HAP-1 (cell line): ENCODE results near the gene KRTAP10-9.
"Not testable (repeated sequence)": the region's sequence is repeated elsewhere in the genome, so short reads cannot be mapped to it uniquely, and the experiment has no call there.

Experiments used
- DNase-seq, 2 experiments: peaks; one replicate each; pipeline ENCODE4 v3.0.0-alpha.2; 2016 to 2020; ENCODE audit warnings: low spot score in 2 of 2
- H3K27me3 ChIP-seq: fragments of 250-450 bp; sonication (Bioruptor Pico); 2 replicates; pipeline ENCODE4 v1.5.1; 2020; ENCODE audit warnings: low read depth, mild to moderate bottlenecking, moderate library complexity
- H3K36me3 ChIP-seq: fragments of 250-450 bp; sonication (Bioruptor Pico); replicated peaks from 2 replicates; pipeline ENCODE4 v1.5.1; 2020; ENCODE audit warnings: mild to moderate bottlenecking
- H3K4me1 ChIP-seq: fragments of 250-450 bp; sonication (Bioruptor Pico); 2 replicates; pipeline ENCODE4 v1.5.1; 2020; ENCODE audit warnings: mild to moderate bottlenecking
- H3K4me3 ChIP-seq: fragments of 250-450 bp; sonication (Bioruptor Pico); 2 replicates; pipeline ENCODE4 v1.5.1; 2020; ENCODE audit warnings: mild to moderate bottlenecking, moderate library complexity
- H3K9me3 ChIP-seq: fragments of 250-450 bp; sonication (Bioruptor Pico); 2 replicates; pipeline ENCODE4 v1.5.1; 2020; ENCODE audit warnings: mild to moderate bottlenecking, moderate library complexity
- in situ Hi-C: fragments of 300-500 bp; cut with MboI; formaldehyde crosslinking; loops from 3 replicates; pipeline ENCODE4 v1.14.3; 2020; ENCODE audit warnings: low sequenced_read_pairs, inconsistent platforms, mixed read lengths

The KRTAP10-9 gene, protein sequence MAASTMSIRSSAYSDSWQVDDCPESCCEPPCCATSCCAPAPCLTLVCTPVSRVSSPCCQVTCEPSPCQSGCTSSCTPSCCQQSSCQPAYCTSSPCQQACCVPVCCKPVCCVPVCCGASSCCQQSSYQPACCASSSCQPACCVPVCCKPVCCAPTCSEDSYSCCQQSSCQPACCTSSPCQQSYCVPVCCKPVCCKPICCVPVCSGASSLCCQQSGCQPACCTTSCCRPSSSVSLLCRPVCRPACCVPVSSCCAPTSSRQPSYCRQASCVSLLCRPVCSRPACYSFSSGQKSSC

DNA sequence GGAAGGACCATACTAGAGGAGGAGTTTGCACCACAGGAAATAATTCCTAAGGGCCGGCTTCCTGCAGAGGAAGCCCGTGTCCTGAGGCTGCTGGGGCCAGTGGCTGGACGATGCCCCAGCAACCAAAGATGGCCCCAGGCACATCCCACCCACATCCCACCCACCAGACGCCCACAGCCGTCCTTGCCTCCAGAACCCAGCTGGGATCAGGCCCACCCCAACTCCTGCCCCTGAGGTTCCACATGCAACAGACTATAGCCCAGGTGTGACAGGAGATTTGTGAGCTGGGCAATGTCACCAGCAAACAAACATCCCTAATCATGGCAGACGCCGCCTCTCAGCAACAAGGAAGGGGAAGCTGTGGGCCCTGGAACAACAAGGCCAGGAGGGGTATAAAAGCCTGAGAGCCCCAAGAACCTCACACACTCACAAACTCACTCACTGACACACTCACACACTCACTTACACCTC lies at the start of gene KRTAP10-9:
Gene KRTAP10-9 (plus strand): TSS at position 421 of the 471 bp plus-strand sequence. CDS start 79 bp downstream, outside the sequence.
- Histone ChIP-seq H3K36me3 (no peaks in the 10 kb centered on the region), H3K9me3 (no peaks in the 10 kb centered on the region; the same call in 1 of the 2 replicates), H3K4me1 (no peaks in the 10 kb centered on the region), H3K27me3 (no peaks in the 10 kb centered on the region), H3K4me3 (no peak within 1 kb of the TSS)
- in situ Hi-C loops = no loop called here
- DNase-seq = no peak

DNA sequence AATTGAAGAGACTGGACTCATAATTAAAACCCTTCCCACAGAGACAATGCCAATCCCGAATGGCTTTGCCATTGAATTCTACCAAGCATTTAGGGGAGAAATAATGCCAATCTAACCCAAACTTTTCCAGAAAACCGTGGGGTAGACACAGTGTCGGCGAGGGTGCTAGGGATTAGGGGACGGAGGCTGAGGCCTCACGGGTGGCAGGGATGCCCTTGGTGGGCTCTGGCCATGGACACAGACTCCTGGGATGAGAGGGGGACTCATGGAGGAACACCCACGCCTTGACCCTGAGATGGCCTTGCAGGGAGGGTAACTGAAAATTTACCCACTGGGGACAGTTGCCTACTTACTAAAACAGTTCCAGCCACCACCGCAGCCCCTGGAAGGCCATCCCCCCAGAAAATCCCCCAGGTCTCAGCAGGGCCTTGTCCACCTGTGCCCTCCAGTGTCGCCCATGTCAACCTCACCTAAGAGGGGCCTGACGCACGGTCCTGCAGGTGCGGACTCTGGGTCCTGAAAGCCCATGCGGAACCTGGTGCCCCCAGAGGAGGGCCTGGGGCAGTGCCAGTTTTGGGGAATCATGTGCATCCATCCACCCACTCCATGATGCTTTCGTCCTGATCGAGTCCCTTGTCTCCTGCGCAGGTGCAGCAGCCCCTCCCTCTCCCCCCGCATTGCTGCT lies 48.4 kb upstream of the KRTAP10-9 start:
- Histone ChIP-seq H3K4me3 (no peak overlapping the region), H3K9me3 (peaks cover 4% of the 10 kb centered on the region; the same call in 1 of the 2 replicates), H3K4me1 (no peaks in the 10 kb centered on the region), H3K27me3 (no peaks in the 10 kb centered on the region), H3K36me3 (no peaks in the 10 kb centered on the region)
- DNase-seq = no peak
- in situ Hi-C loops = no loop called here

DNA sequence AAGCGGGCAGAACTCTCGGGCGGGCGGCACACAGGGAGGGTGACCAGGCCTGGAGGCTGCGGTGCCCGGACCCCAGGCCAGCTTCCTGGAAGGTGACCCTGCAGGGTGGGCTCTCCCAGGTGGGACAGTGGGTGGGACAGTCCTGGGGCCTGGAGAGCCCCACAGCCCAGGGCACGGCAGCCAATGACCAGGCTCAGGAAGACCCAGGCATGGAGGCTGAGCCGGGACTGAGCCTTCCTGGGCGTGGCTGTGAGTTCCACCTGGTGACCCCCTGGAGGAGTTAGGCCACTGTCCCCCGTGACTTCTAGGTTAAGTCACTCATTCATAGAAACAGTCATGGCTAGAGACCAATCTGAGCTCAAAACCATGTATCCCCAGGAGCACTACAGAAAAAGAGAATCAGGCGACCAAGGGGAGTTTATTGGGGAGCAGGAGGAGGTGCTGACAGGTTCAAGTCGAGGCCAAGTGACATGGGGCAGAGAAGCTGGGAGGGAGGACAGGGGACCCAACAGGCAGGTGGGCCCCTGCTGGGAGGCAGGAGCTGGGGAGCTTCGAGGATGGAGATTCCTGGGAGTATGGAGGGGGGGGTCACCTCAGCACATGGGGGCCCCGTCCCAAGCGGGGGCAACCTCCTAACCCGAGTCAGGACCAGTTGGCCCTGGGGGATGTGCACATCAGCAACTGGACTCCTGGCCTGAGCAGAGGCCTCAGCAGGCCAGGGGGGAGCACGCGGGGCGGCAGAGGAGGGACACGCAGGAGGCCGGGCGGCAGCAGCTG lies 47.6 kb upstream of the KRTAP10-9 start:
- Histone ChIP-seq H3K4me1 (no peaks in the 10 kb centered on the region), H3K27me3 (no peaks in the 10 kb centered on the region), H3K36me3 (no peaks in the 10 kb centered on the region), H3K4me3 (no peak overlapping the region), H3K9me3 (peaks cover 4% of the 10 kb centered on the region; the same call in 1 of the 2 replicates)
- no peak for DNase-seq
- in situ Hi-C loops = no loop called here

DNA sequence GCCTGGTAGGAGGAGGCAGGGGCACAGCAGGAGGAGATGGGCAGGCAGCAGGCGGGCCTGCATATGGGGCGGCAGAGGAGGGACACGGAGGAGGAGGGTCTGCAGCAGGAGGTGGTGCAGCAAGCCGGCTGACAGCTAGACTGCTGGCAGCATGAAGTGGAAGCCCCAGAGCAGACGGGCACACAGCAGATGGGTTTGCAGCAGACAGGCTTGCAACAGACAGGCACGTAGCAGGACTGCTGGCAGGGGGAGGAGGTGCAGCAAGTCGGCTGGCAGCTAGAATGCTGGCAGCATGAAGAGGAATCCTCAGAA lies 47.1 kb upstream of the KRTAP10-9 start:
- in situ Hi-C loops = no loop called here
- H3K27me3 ChIP-seq = no peaks in the 10 kb centered on the region
- H3K36me3 ChIP-seq = no peaks in the 10 kb centered on the region
- DNase-seq = no peak
- no peak overlapping the region for H3K4me3 ChIP-seq
- H3K9me3 ChIP-seq = peaks cover 4% of the 10 kb centered on the region; the same call in 1 of the 2 replicates
- H3K4me1 ChIP-seq = no peaks in the 10 kb centered on the region

DNA sequence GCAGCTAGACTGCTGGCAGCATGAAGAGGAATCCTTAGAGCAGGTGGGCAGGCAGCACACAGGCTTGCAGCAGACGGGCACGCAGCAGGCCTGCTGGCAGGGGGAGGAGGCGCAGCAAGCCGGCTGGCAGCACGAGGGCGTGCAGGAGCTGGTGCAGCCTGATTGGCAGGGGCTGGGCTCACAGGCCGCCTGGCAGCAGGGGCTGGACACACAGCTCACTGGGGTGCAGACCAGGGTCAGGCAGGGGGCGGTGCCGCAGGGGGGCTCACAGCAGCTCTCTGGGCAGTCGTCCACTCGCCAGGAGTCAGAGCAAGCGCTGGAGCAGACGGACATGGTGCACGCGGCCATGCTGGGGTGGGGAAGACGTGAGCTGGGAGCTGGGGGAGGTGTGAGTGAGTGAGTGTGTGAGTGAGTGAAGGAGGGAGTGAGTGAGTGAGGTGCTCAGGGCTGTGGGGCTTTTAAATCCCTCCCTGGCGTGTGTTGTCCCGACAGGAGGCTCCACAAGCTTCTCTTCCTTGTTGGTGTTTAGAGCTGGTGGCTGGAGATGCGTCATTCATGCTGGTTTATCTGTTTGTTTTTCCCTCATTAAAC lies 46.6 kb upstream of the KRTAP10-9 start, which contains the start of gene KRTAP10-5:
Gene KRTAP10-5 (minus strand): TSS at position 374 of the 591 bp plus-strand sequence. CDS start 26 bp downstream, at position 348.
- H3K4me3 ChIP-seq, H3K36me3 ChIP-seq, H3K27me3 ChIP-seq, H3K4me1 ChIP-seq, H3K9me3 ChIP-seq, in situ Hi-C loops, DNase-seq: not testable (repeated sequence)

DNA sequence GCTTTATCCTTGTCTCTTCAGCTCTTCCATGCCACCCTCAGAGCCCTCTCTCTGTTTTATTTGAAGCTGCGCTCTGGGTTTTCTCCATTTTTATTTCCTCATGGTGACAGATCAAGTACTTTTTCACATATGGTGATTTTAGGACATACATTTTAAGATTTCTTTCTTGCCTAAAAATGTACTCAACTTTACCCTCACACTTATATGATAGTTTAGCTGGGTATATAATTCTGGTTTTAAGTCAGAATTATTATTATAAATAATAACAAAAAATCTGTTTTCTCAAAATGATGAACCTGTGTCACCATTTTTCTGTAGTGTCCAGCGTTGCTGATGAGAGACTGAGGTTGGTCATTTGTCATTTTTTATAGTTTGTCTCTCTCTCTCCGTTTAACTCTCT lies 45.7 kb upstream of the KRTAP10-9 start:
- DNase-seq = no peak
- no peaks in the 10 kb centered on the region for H3K36me3 ChIP-seq
- peaks cover 4% of the 10 kb centered on the region; the same call in 1 of the 2 replicates for H3K9me3 ChIP-seq
- H3K4me1 ChIP-seq = no peaks in the 10 kb centered on the region
- in situ Hi-C loops = no loop called here
- H3K4me3 ChIP-seq = no peak overlapping the region
- no peaks in the 10 kb centered on the region for H3K27me3 ChIP-seq

DNA sequence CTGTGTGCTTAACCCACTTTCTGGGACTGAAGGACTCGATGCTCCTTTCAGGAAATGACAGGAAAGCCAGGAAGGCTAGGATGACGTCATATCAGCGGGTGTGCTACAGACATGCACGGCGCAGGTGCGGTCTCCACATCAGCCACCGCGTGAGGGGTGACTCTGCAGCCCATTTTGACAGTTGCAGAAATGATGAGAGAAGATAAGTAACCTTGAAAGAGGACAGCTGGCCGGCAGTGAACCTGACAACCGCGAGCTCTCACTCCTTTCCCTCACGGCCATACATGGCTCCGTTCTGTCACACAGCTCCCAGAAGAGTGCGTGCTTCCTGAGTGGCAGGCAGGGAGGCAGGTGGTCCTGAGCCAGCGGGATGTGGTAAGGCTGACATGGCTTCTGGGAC lies 44.8 kb upstream of the KRTAP10-9 start:
- Histone ChIP-seq H3K4me3 (no peak overlapping the region), H3K27me3 (no peaks in the 10 kb centered on the region), H3K4me1 (no peaks in the 10 kb centered on the region), H3K9me3 (peaks cover 4% of the 10 kb centered on the region), H3K36me3 (no peaks in the 10 kb centered on the region)
- in situ Hi-C loops = no loop called here
- DNase-seq = no peak

DNA sequence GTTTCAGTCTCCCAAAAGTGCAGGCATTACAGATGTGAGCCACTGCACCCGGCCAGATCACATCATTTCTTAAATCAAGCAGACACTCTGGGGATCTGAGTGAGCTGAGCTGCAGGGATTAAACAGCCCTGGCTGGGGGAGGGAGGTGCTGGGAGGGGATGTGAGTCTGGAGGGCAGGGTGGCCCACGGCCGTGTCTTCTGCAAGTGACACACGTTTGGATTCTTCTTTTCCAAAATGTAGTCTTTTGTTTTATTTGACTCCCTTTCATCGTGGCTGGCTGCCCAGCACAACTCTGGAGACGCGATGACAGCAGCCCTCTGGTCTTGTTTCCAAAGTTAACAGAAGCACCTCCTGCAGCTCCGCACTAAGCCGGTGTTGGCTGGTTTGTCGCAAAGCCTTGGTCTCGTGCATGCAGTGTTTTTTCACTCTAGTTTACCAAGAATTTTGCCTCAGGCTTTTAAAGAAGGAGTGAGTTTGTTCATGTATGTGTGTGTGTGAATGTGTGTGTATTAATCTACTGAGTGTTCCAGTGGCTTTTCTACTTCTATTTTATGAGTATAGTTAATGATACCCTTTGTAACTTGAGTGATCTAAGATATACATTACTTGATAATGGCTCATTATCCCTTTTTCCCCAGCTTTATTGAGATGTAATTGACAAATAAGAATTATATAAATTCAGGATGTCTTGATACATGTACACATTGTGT lies 43.6 kb upstream of the KRTAP10-9 start:
- no peak for DNase-seq
- Histone ChIP-seq H3K4me1 (no peaks in the 10 kb centered on the region), H3K4me3 (no peak overlapping the region), H3K9me3 (peaks cover 4% of the 10 kb centered on the region), H3K27me3 (no peaks in the 10 kb centered on the region), H3K36me3 (no peaks in the 10 kb centered on the region)
- in situ Hi-C loops = no loop called here

DNA sequence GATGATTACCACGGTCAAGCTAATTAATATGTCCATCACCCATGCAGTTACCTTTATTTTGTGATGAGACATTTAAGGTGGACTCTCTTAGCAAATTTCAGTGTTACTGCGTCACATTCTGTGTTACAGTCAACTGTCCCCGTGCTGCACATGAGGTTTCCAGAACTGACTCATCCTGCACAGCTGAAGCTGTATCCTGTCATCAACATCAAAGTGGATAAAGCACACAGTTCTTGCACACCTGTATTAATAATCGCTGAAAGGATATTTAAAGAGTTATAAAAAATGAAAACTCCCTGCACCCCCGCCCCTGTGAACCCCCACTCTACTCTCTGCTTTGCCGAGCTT lies 43.1 kb upstream of the KRTAP10-9 start:
- no peaks in the 10 kb centered on the region for H3K27me3 ChIP-seq
- no peaks in the 10 kb centered on the region for H3K4me1 ChIP-seq
- DNase-seq = no peak
- in situ Hi-C loops = no loop called here
- H3K9me3 ChIP-seq = peaks cover 4% of the 10 kb centered on the region
- H3K36me3 ChIP-seq = no peaks in the 10 kb centered on the region
- H3K4me3 ChIP-seq = no peak overlapping the region

DNA sequence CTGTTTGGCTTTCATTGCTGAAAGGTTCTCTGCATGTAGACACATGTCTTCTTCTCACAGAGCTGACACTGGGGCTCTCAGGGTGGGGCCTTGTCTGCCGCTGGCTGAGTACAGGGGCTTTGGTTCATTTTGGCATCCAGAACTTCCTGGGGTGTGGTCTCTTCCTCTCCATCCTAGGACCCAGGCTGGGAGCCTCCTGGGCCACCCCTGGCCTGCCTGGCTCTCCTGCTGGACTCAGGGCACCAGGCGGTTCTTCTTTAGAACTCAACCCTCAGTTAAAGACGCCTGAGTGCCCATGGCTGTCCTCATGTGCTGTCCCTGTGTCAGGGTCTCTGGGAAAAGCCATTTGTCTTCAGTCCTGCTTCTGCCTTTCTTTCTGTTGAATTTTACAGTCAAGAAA lies 41.0 kb upstream of the KRTAP10-9 start:
- no peaks in the 10 kb centered on the region for H3K36me3 ChIP-seq
- peaks cover 4% of the 10 kb centered on the region for H3K9me3 ChIP-seq
- no peaks in the 10 kb centered on the region for H3K27me3 ChIP-seq
- no peak for DNase-seq
- no peak overlapping the region for H3K4me3 ChIP-seq
- H3K4me1 ChIP-seq = no peaks in the 10 kb centered on the region
- in situ Hi-C loops = no loop called here

DNA sequence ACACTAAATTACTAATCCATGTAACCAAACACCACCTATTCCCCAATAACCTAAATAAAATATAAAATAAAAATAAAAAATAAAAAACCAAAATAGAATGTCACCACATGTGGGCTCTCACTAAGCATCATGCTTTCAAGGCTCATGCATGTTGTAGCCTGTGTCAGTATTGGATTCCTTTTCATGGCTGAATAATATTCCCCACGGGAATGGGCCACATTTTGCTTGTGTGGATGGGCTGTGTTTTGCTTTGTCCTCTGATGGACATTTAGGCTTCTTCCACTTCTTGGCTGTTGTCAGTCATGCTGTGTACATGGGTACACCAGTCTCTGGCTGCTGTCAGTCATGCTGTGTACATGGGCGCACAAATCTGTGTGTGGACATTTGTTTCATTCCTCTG lies 37.8 kb upstream of the KRTAP10-9 start:
- Histone ChIP-seq H3K9me3 (no peaks in the 10 kb centered on the region; the same call in 1 of the 2 replicates), H3K36me3 (no peaks in the 10 kb centered on the region), H3K4me1 (no peaks in the 10 kb centered on the region), H3K27me3 (no peaks in the 10 kb centered on the region), H3K4me3 (no peak overlapping the region)
- DNase-seq = no peak
- in situ Hi-C loops = no loop called here

DNA sequence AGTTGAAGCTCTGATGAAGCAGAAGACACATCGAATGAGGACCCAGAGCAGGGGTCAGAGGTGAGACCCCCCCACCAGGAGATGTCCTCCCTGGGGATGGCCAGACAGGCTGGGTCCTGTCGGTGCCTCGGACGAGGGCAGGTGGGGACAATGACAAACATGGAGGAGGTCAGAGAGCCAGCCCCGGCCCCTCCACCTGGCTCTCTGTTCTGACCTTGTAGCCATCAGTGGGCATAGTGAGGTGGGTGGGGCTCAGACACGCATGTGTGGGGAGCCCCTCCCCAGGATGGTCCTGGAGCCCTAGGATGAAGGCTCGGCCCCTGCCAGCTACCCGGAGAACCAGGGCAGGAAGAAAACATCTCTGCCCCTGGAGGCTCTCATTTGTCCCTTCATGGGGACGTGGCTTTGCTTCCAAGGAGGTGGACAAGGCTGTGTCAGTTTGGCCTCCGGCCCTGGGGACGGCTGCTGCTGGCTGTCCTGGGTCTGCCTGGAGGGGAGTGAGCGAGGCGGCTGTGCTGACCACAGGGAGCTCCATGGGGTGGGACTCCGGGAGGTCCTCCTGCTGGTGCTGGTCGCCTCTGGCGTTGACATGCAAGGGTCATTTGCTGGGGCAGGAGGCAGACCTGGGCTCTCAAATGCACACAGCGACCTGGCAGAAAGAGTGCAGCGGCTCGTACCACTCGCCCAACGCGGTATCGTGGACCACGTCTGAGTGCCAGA lies 37.1 kb upstream of the KRTAP10-9 start:
- in situ Hi-C loops = no loop called here

DNA sequence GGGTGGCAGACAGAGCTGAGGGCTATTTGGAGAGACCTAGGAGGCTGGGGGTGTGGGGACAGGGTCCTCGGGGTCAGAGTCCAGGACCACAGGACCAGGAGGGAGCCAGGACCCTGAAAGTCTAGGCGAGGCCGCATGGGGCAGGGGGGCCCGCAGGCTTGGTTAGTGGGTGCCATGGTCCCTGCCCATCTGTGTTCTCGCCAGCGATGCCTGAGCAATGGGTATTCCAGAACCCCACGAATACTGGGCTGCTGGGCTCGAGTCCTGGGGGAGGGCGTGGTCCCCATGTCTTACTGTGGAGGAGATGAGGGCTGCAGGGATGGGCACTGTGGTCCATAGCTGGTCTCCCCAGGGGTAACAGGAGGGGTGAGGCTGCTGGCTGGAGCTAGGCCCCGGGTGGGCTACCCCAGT lies 36.6 kb upstream of the KRTAP10-9 start:
- DNase-seq = no peak
- H3K27me3 ChIP-seq = no peaks in the 10 kb centered on the region

More for the DNA sequence above, 37.1 kb upstream of the KRTAP10-9 start:
- no peak overlapping the region for H3K4me3 ChIP-seq
- DNase-seq = no peak
- no peaks in the 10 kb centered on the region for H3K27me3 ChIP-seq
- no peaks in the 10 kb centered on the region; the same call in 1 of the 2 replicates for H3K9me3 ChIP-seq
- no peaks in the 10 kb centered on the region for H3K4me1 ChIP-seq
- H3K36me3 ChIP-seq = no peaks in the 10 kb centered on the region

More for the DNA sequence above, 36.6 kb upstream of the KRTAP10-9 start:
- no peaks in the 10 kb centered on the region for H3K36me3 ChIP-seq
- no peak overlapping the region for H3K4me3 ChIP-seq
- in situ Hi-C loops = no loop called here
- no peaks in the 10 kb centered on the region; the same call in 1 of the 2 replicates for H3K9me3 ChIP-seq
- no peaks in the 10 kb centered on the region for H3K4me1 ChIP-seq
